GM11168 (cell line): ENCODE measurements around the gene SPON2.

Experiments used
- in situ Hi-C: fragments of 300-500 bp; cut with MboI; formaldehyde crosslinking; loops from one replicate; pipeline ENCODE4 v1.12.0; 2022; ENCODE audit warnings: low sequenced_read_pairs; ENCODE audit not compliant: unreplicated experiment

Gene SPON2

DNA sequence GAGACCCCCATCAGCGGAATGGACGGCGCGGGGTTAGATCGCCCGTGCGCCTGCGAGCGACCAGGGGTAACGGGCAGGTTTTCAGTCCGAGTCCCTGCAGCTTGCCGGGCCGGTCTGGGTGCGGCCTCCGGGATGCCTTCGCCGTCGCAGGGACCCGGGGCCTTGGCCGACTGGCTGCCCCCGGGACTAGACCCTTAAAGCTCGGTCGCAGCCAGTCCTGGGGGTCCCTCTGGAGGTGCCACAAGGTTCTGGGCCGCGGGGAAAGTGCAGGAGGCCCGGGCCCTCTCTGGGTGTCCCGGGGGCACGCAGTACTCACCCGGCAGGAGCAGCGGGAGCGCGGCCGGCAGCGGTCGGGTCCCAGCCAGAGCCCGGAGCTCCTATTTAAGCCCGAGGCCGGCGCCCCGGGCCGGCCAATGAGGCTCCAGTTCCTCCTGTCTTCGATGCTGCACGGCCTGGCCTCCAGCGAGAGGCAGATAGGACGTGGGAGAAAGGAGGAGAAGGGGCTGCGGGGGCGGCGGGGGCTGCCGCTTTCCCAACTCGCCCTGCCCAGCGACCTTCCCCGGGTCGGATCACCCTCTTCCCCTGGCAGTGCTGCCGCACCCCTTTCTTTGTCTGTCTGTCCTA, at the start of gene SPON2:
Gene SPON2 (minus strand): TSS at position 356 of the 624 bp plus-strand sequence.
- in situ Hi-C loops: no loop called here

GRCh38 chr4:1221155-1221870, 48.9 kb upstream of the SPON2 start:
- in situ Hi-C loops: no loop called here

GRCh38 chr4:1220566-1220965, 48.2 kb upstream of the SPON2 start:
- in situ Hi-C loops: no loop called here

DNA sequence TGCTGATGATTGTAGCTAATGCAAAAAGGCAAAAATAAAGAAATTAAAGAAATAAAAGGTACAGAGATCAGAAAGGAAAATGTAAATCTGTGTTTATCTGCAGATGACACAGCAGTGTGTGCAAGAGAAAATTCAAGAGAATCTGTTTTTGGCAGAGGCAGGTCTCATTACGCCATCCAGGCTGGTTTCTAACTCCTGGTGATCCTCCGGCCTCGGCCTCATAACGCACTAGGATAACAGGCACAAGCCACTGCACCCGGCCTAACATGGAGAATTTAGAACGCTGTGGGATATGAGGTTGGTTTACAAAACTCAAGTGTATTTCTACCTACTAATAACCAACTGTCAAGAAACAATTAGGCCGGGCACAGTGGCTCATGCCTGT, 47.2 kb upstream of the SPON2 start:
- in situ Hi-C loops: no loop called here

GRCh38 chr4:1218634-1219565, 46.5 kb upstream of the SPON2 start:
- in situ Hi-C loops: no loop called here

- in situ Hi-C loops: no loop called here
Measured at GRCh38 chr4:1217366-1217765, 45.0 kb upstream of the SPON2 start.

DNA sequence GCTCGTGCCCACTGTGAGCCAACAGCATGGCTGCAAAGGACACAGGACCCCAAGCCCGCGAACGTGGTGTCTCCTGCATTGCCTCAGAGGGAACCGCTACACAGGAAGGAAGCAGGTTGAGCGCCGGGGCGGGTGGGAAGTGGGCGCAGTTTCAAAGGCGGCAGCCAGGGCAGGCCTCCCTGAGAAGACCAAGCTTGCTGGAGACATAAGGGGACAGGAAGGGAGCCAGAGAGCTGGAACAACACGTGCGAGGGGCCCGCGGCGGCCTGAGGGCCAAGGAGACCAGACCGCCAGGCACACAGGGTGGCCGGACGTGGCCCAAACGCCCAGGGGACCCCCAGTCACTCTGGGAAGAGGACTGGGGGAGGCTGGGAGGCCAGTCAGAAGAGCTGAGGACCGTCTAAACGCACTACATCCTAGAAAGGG, 44.5 kb upstream of the SPON2 start:
- in situ Hi-C loops: no loop called here

DNA sequence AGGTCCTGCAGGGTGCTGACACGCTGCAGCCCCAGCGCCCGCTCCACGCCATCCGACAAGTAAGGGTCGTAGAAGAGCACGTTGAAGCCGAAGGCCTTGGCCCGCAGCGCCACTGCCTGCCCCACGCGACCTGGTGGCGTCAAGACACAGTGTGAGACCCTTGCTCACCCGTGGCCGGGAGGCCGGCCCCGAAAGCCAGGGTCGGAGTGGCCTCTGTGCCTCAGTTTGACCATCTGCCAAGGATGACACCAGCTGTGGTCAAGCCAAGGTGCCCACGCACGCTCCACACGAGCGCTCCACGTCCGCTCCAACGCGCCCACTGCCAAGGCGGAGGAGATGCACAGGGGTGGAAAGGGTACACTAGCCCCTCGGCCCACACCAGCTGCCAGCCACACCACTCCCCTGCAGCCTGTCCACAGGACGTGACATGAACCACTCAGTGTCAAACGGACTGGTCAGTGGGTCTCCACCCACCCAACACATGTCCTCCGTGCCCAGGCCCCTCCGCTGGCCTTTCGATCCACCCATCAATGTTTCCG, 43.8 kb upstream of the SPON2 start:
- in situ Hi-C loops: no loop called here

DNA sequence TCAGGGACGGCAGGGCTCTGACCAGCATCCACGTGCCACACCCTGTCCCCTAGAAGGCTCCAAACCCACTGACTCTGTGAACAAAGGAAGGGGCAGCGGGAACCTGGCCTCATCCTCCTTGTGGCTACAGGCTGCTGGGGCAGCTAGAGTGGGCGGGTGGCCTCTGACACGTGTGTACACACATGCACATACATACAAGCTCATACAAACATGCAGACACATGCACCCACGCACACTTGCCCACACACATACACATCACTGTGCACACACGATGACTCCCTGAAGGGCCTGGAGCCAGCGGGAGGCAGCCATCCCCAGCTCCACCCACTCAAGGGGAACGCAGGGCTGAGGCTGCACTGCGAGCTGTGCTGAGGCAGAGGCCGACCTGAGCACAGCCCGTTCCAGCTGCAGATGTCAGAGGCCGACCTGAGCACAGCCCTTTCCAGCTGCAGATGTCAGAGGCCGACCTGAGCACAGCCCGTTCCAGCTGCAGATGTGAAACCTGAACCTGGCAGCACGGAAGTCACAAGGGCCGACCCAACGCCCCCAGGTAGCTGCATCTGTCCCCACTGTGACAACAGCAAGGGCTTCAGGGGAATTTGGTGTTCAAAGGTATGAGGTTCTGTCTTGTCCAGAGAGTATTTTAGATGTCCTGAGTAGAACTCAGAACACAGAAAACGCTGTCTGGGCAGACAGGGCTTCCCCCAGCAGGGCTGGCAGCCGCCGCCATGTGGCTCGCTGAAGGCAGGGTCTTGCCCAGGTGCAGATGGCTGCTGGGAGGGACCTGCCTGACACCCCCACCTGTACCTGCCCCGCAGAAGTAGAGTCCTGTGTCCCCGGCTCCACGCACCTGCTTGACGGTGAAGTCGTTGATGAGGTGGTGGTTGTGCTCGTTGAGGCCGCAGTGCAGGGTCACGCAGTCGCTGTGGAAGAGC, 43.0 kb upstream of the SPON2 start:
- in situ Hi-C loops: no loop called here

GRCh38 chr4:1214101-1215095, 42.0 kb upstream of the SPON2 start:
- in situ Hi-C loops: no loop called here

DNA sequence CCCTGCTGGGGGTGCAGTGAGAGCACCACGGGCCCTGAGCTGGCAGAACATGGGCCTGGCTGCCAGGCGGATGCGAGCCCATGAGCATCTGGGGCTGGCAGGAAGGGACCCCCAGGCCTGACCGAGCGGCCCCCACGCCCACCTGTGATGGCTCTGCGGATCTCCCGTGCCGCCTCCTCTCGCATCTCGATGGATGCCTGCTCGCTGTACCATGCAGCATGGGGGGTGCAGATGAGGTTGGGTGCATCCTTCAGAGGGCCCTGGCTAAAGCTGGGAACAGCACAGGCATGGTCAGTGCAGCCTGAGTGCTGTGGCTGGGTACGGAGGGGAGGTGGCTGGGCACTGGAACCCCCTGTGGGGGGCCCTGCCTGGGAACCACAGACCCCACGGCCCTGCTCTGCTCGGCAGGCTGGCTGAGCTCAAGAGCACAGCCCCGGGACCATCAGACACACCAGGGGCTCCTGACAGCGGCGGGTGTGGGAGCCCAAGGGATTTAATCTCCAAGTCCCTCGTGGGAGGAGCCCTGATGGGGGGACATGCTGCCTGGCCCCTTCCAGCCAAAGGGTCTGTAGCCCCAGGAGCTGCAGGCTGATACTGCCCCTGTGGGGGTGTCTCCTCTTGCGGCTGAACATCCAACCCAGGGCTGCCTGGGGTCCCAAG, 41.1 kb upstream of the SPON2 start:
- in situ Hi-C loops: no loop called here

DNA sequence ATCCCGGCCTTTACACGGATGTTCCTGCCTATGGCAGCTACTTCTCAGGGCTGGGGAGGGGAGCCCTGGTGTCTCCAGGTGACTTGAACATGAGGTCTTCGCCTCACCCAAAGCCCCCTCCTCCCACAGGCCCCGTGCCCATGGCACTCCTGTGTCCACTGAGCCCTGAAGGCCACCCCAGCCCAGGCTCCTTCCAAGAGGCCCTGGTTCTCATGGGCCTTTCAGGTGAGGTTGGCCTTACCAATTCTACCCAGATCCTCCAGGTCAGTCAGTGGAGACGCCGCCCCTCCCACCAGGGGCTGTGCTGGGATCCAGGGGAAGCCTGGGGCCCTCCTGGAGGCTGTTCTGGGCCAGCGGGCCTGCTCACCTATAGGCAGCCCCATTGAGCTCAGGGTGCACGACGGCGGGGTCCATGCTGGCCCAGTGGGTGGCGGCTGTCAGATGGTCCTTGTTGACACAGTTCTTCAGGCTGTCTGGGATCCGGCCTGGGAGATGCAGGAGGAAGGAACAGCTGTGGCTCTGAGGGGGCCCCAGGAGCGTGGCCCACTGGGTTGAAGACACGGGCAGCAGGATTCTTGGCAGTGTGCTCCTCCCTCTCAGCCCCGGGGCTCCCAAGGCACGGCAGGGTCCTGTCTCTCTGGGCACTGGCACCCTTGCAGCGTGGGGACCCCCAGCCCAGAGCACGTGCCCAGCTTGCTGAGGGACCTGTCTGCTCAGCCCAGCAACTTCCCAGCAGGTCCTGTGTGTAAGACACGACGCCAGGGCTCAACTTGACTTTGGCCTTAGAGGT, 40.4 kb upstream of the SPON2 start:
- in situ Hi-C loops: no loop called here

- in situ Hi-C loops: no loop called here
Measured at GRCh38 chr4:1211891-1212545, 39.6 kb upstream of the SPON2 start.

- in situ Hi-C loops: no loop called here
Measured at GRCh38 chr4:1211371-1211770, 39.0 kb upstream of the SPON2 start.

GRCh38 chr4:1210971-1211370, 38.6 kb upstream of the SPON2 start:
- in situ Hi-C loops: no loop called here

GRCh38 chr4:1210241-1210841, 38.0 kb upstream of the SPON2 start:
- in situ Hi-C loops: no loop called here
